Astrocyte of the cerebellum (primary cell): Measurements from ENCODE around the gene BAZ1A.
A peak's percentile ranks its signal among the peaks of the same experiment; 100 is the strongest.

Source experiments
- DNase-seq: peaks from one replicate; pipeline ENCODE4 v3.0.0-alpha.2; 2011; ENCODE audit warnings: low read depth
- H3K4me3 ChIP-seq: 2 replicates; pipeline ENCODE4 v1.5.1; 2011; ENCODE audit warnings: mild to moderate bottlenecking, low read depth, low read length, moderate library complexity
- in situ Hi-C: cut with HindIII; loops from 2 replicates; pipeline ENCODE4 v1.10.0; 2017; ENCODE audit warnings: low sequenced_read_pairs
- TF ChIP-seq, protein P1 (sequence below): IDR thresholded peaks from 2 replicates; pipeline ENCODE4 v1.5.1; 2012; ENCODE audit warnings: low read length, low read depth, moderate library complexity, mild to moderate bottlenecking; ENCODE audit errors: missing control alignments

BAZ1A gene

DNA sequence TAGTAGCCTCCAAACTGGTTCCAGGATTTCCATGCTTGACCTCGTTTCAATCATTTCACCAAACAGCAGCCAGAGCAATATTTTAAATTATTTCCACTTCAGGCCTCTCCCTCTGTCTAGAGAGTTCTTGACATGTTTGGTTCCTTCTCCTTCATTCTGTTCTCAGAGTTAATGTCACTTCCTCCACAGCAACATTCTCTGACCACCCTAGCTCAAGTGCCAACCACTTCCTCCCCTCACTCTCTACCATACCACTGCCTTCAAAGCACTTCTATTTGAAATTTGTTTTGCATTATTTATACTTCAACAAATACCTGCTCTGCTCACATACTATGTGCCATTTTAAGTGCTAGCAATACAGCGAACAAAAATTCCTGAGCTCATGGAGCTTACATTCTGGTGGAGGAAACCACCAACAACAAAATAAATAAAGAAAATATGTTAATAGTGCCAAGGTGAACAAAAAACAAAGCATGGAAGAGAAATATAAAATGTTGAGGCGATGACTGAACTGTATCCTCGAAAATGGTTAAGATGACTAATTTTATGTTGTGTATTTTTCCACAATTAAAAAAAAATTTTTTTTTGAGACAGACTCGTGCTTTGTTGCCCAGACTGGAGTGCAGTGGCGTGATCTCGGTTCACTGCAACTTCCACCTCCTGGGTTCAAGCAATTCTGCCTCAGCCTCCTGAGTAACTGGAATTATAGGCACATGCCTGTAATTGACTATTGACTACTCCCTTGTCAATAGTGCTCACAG, 17.3 kb downstream of the BAZ1A start:
- in situ Hi-C loops = no loop called here
- H3K4me3 ChIP-seq = no peak overlapping the region
- DNase-seq = no peak
- TF ChIP-seq, protein P1, sequence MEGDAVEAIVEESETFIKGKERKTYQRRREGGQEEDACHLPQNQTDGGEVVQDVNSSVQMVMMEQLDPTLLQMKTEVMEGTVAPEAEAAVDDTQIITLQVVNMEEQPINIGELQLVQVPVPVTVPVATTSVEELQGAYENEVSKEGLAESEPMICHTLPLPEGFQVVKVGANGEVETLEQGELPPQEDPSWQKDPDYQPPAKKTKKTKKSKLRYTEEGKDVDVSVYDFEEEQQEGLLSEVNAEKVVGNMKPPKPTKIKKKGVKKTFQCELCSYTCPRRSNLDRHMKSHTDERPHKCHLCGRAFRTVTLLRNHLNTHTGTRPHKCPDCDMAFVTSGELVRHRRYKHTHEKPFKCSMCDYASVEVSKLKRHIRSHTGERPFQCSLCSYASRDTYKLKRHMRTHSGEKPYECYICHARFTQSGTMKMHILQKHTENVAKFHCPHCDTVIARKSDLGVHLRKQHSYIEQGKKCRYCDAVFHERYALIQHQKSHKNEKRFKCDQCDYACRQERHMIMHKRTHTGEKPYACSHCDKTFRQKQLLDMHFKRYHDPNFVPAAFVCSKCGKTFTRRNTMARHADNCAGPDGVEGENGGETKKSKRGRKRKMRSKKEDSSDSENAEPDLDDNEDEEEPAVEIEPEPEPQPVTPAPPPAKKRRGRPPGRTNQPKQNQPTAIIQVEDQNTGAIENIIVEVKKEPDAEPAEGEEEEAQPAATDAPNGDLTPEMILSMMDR = no peak

DNA sequence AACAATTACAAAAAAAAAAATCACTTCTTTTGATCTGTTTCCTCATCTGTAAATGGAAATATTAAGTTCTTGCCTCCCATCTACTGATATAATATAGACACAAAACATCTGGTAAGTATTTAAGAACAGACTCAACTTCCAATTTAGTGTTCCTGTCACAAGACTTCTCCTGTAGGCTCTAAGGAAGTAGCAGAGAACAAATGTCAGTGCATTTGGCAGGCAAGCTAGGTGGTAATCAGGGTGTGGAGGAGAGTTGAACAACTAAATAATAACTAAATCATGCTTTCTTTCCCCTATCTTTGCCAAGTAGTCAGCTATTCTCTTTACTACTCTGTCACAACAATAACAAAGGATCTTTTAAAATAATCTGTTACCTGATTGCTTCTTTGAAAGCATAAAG, 22.1 kb downstream of the BAZ1A start:
- no peak overlapping the region for H3K4me3 ChIP-seq
- TF ChIP-seq, protein P1 = no peak
- in situ Hi-C loops = no loop called here
- no peak for DNase-seq

DNA sequence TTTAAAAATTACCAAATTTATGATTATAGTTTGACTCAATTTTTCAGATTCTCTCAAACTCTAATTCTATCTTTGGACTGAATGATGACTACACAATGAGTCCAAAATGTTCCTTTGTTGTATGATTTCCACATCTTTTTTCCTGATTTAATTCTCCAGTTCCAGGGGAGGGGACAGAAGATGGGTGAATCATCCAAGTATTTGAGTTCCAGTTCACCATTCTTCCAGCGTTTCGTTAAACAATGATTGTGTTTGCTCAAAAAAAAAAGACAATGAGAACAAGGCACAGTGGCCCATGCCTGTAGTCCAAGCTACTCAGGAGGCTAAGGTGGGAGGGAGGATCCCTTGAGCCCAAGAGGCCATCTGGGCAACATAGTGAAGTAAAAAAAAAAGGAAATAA, 23.8 kb downstream of the BAZ1A start:
- no peak overlapping the region for H3K4me3 ChIP-seq
- DNase-seq = no peak
- in situ Hi-C loops = no loop called here
- TF ChIP-seq, protein P1 = no peak

DNA sequence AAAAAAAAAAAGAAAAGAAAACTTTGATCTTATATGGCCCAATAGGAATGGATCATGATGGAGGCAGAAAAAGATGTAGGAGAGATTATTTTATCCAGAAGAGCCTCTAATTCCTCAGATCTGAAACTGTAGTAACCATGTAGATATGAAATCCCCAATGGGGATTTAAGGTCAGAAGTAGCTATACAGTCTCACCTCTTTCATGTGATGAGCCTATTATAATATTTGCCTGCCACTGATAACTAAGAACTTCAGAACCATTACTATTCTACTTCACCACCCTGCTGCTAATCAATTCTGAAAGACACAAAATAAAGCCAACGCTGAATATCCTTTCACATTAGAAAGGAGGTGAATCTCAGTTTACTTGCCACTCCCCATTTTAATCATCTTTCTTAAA, 29.3 kb downstream of the BAZ1A start:
- TF ChIP-seq, protein P1 = no peak
- H3K4me3 ChIP-seq = no peak overlapping the region
- in situ Hi-C loops = no loop called here
- no peak for DNase-seq

DNA sequence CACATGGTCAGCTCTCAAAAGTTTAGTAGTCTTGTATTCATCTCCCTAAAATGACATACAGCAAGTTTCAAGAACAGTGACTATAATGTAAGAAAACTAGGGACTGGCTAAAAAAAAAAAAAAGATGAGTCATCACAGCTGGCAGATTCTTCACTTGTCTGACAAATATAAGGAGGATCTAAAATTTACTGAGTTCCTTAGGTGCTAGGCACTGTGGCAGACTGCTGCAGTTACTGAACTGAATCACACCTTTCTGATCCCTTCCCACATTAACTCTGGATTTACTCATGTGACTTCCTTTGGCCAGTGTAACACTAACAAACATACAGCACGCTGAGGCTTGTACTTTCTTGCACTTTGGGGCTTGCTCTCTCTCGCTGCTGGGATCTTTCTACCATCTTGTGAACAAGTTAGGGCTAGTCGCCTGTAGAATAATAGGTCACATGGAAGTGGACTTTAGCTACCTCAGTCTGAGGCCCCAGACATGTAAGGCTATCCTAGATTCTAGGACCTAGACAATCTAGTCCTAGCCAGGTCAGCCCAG, 32.1 kb downstream of the BAZ1A start:
- H3K4me3 ChIP-seq = no peak overlapping the region
- peak; percentile 29 for DNase-seq
- in situ Hi-C loops = no loop called here
- TF ChIP-seq, protein P1 = no peak

DNA sequence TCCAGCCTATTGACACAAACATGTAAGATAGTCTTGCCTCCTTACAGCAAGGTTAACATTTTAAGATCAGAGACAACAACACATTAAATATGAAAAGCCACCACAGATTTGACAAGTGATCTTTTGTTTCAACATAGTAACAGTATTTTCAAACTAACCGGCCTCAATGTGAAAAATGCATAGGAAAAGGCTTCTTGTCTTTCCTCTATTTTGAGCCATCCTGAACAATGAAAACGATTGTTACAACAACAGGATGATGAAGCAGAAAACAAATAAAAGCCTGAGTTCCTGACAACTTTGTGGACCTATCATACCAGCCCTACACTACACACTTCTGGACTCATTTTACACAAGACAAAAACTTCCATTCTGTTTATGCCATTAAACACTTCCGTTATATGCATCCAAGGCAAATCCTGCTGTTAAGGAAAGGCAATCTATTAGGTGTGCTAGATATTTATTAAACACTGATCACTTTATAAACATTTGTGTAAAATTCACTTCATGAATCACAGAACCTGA, 37.3 kb downstream of the BAZ1A start:
- TF ChIP-seq, protein P1 = no peak
- DNase-seq = no peak
- in situ Hi-C loops = no loop called here
- H3K4me3 ChIP-seq = no peak overlapping the region
